Bone marrow (tissue), 2 donors: Measurements from ENCODE around the gene NIPAL4.
A peak's percentile ranks its signal among the peaks of the same experiment; 100 is the strongest.
"Not testable (repeated sequence)": the region's sequence is repeated elsewhere in the genome, so short reads cannot be mapped to it uniquely, and the experiment has no call there.

Source experiments
- DNase-seq, 2 donors: peaks; one replicate each; lab custom pipeline; 2025; lab: John Stamatoyannopoulos, UW

NIPAL4 gene

DNA sequence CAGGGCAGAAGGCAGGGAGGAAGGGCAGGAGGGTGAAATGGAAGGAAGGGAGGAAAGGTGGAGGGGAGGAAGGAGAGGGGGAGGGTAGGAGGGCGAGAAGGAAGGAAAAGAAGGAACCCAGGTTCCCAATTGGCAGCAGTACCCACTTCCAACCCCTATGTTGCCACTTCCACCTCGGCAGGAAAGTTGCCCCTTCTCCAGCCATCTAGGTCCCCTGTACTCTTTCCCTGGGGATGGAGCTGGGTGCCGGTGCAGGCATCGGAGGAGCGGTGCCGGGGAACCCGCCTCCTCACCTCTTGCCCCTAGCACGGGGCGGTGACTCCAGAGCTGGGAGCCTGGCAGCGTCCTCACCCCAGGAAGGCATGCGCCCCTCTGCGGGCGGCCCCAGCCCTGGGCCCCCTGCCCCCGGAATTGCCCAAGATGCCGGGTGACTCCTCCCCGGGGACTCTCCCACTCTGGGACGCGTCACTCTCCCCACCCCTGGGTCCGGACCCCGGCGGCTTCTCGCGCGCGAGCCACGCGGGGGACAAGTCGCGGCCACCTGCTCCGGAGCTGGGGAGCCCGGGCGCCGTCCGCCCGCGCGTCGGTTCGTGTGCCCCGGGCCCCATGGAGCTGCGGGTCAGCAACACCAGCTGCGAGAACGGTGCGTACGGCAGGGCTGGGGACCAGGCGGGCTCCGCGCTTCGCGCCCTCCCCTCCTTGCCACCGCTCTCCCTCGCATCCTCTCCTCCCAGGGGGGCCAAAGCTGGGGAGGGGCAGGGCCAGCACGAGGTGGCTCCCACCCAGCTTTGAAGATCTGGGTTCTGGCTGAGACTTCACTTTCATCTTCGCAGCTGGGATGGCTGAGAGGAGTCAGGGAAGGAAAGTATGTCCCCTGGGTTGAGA, at the start of gene NIPAL4:
TSS of gene NIPAL4 (plus strand) at position 499 of the 885 bp plus-strand sequence. CDS start at position 607, 108 bp downstream.
- DNase-seq, result no peak

DNA sequence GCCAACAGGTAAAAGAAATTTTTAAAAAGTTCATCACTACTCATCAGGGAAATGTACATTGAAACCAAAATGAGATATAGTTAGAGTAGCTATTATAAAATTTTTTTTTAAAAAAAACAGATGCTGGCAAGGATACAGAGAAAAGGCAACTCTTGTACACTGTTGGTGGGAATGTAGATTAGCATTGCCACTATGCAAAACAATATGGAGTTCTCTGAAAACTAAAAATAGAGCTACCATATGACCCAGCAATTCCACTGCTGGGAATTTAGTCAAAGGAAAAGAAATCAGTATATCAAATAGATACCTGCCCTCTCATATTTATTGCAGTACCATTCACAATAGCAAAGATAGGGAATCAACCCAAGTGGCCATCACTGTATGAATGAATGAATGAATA, 44.2 kb upstream of the NIPAL4 start:
- no peak for DNase-seq

DNA sequence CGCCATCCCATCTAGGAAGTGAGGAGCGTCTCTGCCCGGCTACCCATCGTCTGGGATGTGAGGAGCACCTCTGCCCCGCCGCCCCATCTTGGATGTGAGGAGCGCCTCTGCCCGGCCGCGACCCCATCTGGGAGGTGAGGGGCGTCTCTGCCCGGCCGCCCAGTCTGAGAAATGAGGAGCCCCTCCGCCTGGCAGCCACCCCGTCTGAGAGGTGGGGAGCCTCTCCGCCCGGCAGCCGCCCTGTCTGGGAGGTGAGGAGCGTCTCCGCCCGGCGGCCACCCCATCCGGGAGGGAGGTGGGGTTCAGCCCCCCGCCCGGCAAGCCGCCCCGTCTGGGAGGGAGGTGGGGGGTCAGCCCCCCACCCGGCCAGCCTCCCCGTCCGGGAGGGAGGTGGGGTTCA, 40.5 kb upstream of the NIPAL4 start:
- not testable (repeated sequence) for DNase-seq

DNA sequence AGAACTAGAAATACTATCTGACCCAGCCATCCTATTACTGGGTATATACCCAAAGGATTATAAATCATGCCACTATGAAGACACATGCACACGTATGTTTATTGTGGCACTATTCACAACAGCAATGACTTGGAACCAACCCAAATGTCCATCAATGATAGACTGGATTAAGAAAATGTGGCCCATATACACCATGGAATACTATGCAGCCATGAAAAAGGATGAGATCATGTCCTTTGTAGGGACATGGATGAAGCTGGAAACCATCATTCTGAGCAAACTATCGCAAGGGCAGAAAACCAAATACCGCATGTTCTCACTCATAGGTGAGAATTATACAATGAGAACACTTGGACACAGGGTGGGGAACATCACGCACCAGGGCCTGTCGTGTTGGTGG, 30.1 kb upstream of the NIPAL4 start:
- DNase-seq, result not testable (repeated sequence)

DNA sequence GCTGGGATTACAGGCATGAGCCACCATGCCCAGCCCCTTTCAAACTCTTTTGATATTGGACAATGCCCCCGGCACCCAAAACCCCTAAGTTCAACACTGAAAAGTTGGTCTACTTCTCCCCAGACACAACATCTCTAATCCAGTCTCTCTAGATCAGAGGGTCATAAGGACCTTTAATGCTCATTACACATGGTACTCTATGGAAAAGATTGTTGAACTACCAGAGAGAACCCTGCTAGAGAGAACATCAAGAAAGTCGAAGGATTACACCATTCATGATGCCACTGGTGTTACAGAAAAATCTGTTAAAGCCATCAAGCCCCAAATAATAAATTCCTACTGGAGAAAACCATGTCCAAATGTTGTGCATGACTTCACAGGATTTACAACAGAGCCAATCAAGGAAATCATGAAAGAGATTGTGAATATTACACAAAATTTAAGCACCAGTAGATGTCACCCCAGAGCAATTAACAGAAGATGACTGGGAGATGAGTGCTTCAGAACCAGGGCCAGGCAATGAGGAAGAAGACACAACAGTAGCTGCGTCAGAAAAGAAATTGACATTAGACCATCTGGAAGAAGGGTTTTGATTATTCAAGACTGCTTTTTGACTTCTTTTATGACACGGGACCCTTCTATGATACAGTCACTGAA, 28.3 kb upstream of the NIPAL4 start:
- peak in 1 of 2 donors; percentile 72 for DNase-seq

DNA sequence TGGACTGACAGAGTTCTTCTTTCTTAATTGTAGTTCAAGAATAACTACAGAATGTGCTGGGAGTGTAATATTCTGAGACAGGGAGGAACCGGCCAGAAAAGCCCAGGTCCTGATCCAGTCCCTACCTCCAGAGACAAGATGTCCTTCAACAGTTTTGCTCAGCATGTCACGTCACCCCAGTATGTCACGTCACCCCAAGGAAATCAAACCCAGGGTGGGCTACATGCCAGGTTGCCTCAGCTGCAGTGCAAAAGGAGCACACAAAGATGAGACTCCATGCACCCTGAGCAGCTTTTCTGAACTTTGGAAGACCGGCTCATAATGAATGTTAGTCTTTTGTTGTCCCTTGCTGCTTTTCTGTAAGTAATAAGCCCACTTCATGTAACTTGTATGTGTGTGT, 25.9 kb upstream of the NIPAL4 start:
- no peak for DNase-seq

- no peak for DNase-seq
These were observed 16.9 kb upstream of the NIPAL4 start for GRCh38 chr5:157443041-157443549.

GRCh38 chr5:157444224-157444623, 15.8 kb upstream of the NIPAL4 start:
- DNase-seq, result no peak

GRCh38 chr5:157445745-157446411, 14.1 kb upstream of the NIPAL4 start:
- DNase-seq, result no peak

GRCh38 chr5:157446412-157446935, 13.5 kb upstream of the NIPAL4 start:
- DNase-seq, result no peak

- no peak for DNase-seq
These were observed 12.8 kb upstream of the NIPAL4 start for GRCh38 chr5:157447201-157447637.

- no peak for DNase-seq
These were observed 10.8 kb upstream of the NIPAL4 start for GRCh38 chr5:157449011-157449723.

GRCh38 chr5:157450024-157450423, 10.0 kb upstream of the NIPAL4 start:
- DNase-seq, result no peak

GRCh38 chr5:157451806-157452205, 8.2 kb upstream of the NIPAL4 start:
- DNase-seq, result no peak

DNA sequence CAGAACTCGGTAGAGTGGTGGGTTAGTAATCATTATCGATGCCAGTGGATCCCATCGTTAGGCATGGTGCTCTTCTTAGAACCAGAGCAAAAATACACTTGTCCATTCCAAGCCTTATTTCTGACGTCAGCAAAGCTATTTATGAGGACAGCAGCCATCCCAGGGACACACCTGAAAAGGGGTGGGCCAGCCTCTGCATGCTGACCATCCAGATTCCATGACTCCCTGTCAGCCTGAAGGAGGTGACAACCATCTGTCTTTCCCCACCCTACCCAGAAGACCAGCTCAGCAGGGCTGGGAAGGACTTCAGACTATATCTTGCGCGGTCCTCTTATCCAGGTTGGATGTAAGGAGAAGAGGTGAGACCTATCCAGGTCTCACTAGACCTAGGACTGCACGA, 5.7 kb upstream of the NIPAL4 start:
- no peak for DNase-seq

DNA sequence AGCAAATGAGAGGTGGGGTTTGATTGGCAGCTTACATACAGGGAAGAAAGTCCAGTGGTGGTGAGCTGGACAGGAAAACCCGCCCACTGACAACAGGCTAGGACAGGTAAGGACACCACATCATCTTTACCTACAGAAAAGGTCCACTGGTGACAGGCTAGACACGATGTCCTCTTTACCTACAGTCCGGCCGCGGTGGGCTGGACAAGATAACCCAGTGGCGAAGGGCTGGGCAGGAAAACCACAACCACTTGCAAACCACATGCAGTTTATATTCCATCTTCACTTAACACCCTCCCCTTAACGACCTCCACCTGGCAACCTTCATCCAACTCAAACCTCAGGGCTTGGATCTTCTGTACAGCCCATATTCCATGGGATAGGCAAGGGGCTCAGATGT, 5.0 kb upstream of the NIPAL4 start:
- no peak for DNase-seq

DNA sequence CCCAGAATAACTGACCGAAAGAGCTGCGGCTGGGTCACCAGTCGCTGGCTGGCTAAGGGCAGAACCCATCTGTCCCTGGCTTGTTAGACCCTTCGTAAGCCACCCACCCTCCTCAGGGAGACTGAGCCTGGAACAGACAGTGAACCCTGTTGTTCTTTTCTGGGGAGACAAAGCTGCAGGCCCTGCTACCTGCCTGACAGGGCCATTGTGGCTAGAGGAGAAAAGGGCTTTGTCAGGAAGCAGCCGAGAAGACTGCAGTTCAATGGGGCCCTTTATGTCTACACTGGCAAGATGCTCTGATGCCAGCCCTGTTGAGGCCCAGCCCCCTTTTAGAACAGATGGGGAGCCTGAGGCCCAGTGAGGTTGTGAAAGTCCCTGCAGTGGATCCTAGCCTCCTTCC, 3.7 kb upstream of the NIPAL4 start:
- no peak for DNase-seq

DNA sequence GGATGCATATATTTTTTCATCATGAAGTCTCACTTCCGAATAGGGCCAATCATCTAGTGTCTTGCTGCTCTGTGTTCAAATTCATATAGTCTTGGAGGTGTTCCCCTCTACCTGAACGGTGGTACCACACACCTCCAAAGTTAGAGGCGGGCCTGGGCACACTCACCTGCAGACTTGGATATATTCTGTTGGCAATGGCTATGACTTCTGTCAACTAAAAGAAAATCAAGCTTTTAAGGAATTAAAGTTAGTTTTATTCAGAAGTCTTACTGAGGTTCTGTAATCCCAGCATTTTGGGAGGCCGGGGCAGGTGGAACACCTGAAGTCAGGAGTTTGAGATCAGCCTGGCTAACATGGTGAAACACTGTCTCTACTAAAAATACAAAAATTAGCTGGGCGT, 2.6 kb upstream of the NIPAL4 start:
- no peak for DNase-seq

DNA sequence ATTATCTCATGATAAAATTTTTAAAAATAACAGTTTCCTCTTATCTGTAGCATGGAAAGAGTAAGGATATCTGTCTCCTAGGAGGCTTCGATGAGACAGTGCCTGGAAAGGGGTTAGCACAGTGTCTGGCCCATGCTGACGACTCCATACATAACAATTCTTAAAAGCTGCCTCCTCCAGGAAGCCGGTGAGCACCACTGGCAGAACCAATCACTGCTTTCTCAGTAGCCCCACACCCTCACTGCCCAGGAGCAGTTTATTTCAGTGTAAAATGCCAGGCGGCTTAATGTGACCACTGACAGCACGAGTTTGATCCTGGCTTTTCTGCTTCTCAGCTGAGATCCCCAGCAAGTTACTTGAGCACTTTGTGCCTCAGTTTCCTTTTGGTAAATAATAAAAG, 1.2 kb upstream of the NIPAL4 start:
- DNase-seq, result no peak

GRCh38 chr5:157460921-157461792, 1.1 kb downstream of the NIPAL4 start:
- DNase-seq, result no peak

DNA sequence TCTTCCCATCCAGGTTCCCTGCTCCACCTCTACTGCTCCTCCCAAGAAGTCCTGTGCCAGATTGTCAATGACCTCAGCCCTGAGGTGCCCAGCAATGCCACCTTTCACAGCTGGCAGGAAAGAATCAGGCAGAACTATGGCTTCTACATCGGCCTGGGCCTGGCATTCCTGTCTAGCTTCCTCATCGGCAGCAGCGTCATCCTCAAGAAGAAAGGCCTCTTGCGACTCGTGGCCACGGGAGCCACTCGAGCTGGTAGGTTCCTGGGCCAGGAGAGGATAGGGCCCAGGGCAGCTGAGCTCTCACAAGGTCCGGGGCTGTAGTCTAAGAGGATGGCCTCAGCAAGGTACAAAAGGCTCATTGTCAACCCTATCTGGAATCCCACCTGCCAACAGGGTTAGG, 3.1 kb downstream of the NIPAL4 start:
- DNase-seq, result no peak
